Neural cell (in vitro differentiated cells): ENCODE results near the gene CD1C. TPM values are rescaled to one million over a fixed set of nuclear protein-coding genes. Genes with fewer than 3 reads are reported as not detected.

Source experiments
- H2AFZ ChIP-seq: fragments of 200-600, 300-800 bp; sonication (generic), shearing (Covaris generic); 2 replicates; pipeline ENCODE4 v1.6.0; 2014; ENCODE audit warnings: low read depth, mild to moderate bottlenecking, antibody characterized with exemption, low read length, moderate library complexity
- H3F3A ChIP-seq: fragments of 200-600 bp; shearing (Covaris generic); 2 replicates; pipeline ENCODE4 v1.6.1; 2016; ENCODE audit warnings: mild to moderate bottlenecking, moderate library complexity, mixed read lengths, antibody characterized with exemption, low read length; ENCODE audit not compliant: insufficient read depth, poor library complexity, severe bottlenecking
- H3K27ac ChIP-seq: fragments of 200-600, 300-800 bp; sonication (generic), shearing (Covaris generic); 2 replicates; pipeline ENCODE4 v1.5.1; 2014; ENCODE audit warnings: mild to moderate bottlenecking, low read length, moderate library complexity
- H3K27me3 ChIP-seq: fragments of 300-800, 200-600 bp; sonication (generic), shearing (Covaris generic); 2 replicates; pipeline ENCODE4 v1.6.0; 2014; ENCODE audit warnings: mild to moderate bottlenecking, low read depth, low read length, moderate library complexity; ENCODE audit not compliant: insufficient read depth
- H3K36me3 ChIP-seq: fragments of 300-800, 200-600 bp; sonication (generic), shearing (Covaris generic); 2 replicates; pipeline ENCODE4 v1.5.1; 2014; ENCODE audit warnings: mild to moderate bottlenecking, antibody characterized with exemption, low read length, moderate library complexity; ENCODE audit not compliant: insufficient read depth
- H3K4me2 ChIP-seq: fragments of 300-800, 200-600 bp; sonication (generic), shearing (Covaris generic); 2 replicates; pipeline ENCODE4 v1.6.0; 2014; ENCODE audit warnings: mild to moderate bottlenecking, low read length
- H3K4me3 ChIP-seq: fragments of 300-800, 200-600 bp; sonication (generic), shearing (Covaris generic); 2 replicates; pipeline ENCODE4 v1.5.1; 2014; ENCODE audit warnings: mild to moderate bottlenecking, low read length, moderate library complexity
- H3K79me2 ChIP-seq: fragments of 200-600 bp; shearing (Covaris generic); replicated peaks from 2 replicates; pipeline ENCODE4 v1.6.0; 2014; ENCODE audit warnings: mild to moderate bottlenecking, low read length, moderate library complexity; ENCODE audit not compliant: insufficient read depth
- H3K9ac ChIP-seq: fragments of 300-800, 200-600 bp; sonication (generic), shearing (Covaris generic); 2 replicates; pipeline ENCODE4 v1.6.1; 2016; ENCODE audit warnings: mild to moderate bottlenecking, low read length, mixed read lengths
- H3K9me2 ChIP-seq: fragments of 200-600 bp; shearing (Covaris generic); 2 replicates; pipeline ENCODE4 v1.6.1; 2016; ENCODE audit warnings: mild to moderate bottlenecking, low read length, mixed read lengths; ENCODE audit not compliant: insufficient read depth
- H3K9me3 ChIP-seq: fragments of 200-600, 300-800 bp; sonication (generic), shearing (Covaris generic); 2 replicates; pipeline ENCODE4 v1.6.1; 2016; ENCODE audit warnings: mild to moderate bottlenecking, mixed run types, low read length, moderate library complexity, mixed read lengths
- H4K20me1 ChIP-seq: fragments of 200-600 bp; shearing (Covaris generic); 2 replicates; pipeline ENCODE4 v1.6.1; 2016; ENCODE audit warnings: mild to moderate bottlenecking, mixed run types; ENCODE audit not compliant: insufficient read depth
- EP300 ChIP-seq: fragments of 450-650 bp; conservative IDR thresholded peaks from 2 replicates; pipeline ENCODE4 v1.6.1; 2014; ENCODE audit warnings: antibody characterized with exemption, mild to moderate bottlenecking, moderate library complexity; ENCODE audit not compliant: poor library complexity, severe bottlenecking
- EZH2 ChIP-seq: fragments of 200-600, 300-800 bp; shearing (Covaris generic), sonication (generic); IDR thresholded peaks from 2 replicates; pipeline ENCODE4 v1.6.1; 2014; ENCODE audit warnings: antibody characterized with exemption, low read length, borderline replicate concordance, mild to moderate bottlenecking; ENCODE audit not compliant: insufficient read depth, poor library complexity, severe bottlenecking
- MXI1 ChIP-seq: fragments of 450-650 bp; conservative IDR thresholded peaks from 2 replicates; pipeline ENCODE4 v1.6.1; 2014; ENCODE audit warnings: antibody characterized with exemption, mild to moderate bottlenecking; ENCODE audit not compliant: poor library complexity, severe bottlenecking
- POLR2AphosphoS5 ChIP-seq: IDR thresholded peaks from 2 replicates; pipeline ENCODE4 v1.6.1; 2012
- RAD21 ChIP-seq: fragments of 450-650 bp; conservative IDR thresholded peaks from 2 replicates; pipeline ENCODE4 v1.6.1; 2014; ENCODE audit warnings: antibody characterized with exemption, mild to moderate bottlenecking, moderate library complexity
- SMC3 ChIP-seq: fragments of 450-650 bp; conservative IDR thresholded peaks from 2 replicates; pipeline ENCODE4 v1.6.1; 2014; ENCODE audit warnings: antibody characterized with exemption, mild to moderate bottlenecking, moderate library complexity; ENCODE audit not compliant: poor library complexity
- TAF1 ChIP-seq: IDR thresholded peaks from 2 replicates; pipeline ENCODE4 v1.6.1; 2012; ENCODE audit warnings: low read depth
- polyA plus RNA-seq: library from polyadenylated mRNA; depleted of rRNA; stranded (reverse); fragments of >200 nt; gene quantifications from 2 replicates; pipeline ENCODE4 v1.2.3, GENCODE V29; 2014
- TF ChIP-seq, protein P1 (sequence below): IDR thresholded peaks from 2 replicates; pipeline ENCODE4 v1.6.1; 2012; ENCODE audit warnings: borderline replicate concordance
- TF ChIP-seq, protein P2 (sequence below): fragments of 450-650 bp; IDR thresholded peaks from 2 replicates; pipeline ENCODE4 v1.5.1; 2014; ENCODE audit warnings: antibody characterized with exemption, mild to moderate bottlenecking, moderate library complexity; ENCODE audit not compliant: poor library complexity, severe bottlenecking

Gene CD1C
- polyA plus RNA-seq, 1 donor from 2014 or later: not detected

DNA sequence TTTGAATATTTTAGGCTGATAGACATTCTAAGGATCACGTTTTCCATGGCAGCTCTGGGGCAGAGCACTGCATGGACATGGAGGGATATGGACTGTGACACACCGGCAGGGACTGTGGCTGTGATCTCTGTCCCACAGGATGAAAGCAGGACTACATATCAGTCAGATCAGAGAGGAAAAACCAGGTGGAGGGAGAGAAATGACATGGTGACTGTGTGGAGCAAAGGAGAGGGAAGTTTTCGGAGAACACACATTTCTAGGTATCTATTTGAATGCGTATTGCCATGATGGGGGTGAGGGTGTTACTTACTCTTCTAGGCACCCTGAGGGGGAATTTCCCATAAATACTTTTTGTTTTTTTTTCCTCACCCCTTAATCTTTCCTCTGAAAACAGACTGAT, 3.2 kb upstream of the CD1C start:
- TF ChIP-seq, protein P1, sequence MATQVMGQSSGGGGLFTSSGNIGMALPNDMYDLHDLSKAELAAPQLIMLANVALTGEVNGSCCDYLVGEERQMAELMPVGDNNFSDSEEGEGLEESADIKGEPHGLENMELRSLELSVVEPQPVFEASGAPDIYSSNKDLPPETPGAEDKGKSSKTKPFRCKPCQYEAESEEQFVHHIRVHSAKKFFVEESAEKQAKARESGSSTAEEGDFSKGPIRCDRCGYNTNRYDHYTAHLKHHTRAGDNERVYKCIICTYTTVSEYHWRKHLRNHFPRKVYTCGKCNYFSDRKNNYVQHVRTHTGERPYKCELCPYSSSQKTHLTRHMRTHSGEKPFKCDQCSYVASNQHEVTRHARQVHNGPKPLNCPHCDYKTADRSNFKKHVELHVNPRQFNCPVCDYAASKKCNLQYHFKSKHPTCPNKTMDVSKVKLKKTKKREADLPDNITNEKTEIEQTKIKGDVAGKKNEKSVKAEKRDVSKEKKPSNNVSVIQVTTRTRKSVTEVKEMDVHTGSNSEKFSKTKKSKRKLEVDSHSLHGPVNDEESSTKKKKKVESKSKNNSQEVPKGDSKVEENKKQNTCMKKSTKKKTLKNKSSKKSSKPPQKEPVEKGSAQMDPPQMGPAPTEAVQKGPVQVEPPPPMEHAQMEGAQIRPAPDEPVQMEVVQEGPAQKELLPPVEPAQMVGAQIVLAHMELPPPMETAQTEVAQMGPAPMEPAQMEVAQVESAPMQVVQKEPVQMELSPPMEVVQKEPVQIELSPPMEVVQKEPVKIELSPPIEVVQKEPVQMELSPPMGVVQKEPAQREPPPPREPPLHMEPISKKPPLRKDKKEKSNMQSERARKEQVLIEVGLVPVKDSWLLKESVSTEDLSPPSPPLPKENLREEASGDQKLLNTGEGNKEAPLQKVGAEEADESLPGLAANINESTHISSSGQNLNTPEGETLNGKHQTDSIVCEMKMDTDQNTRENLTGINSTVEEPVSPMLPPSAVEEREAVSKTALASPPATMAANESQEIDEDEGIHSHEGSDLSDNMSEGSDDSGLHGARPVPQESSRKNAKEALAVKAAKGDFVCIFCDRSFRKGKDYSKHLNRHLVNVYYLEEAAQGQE: no peak
- no peak for TF ChIP-seq TAF1
- TF ChIP-seq EZH2: no peak
- TF ChIP-seq, protein P2, sequence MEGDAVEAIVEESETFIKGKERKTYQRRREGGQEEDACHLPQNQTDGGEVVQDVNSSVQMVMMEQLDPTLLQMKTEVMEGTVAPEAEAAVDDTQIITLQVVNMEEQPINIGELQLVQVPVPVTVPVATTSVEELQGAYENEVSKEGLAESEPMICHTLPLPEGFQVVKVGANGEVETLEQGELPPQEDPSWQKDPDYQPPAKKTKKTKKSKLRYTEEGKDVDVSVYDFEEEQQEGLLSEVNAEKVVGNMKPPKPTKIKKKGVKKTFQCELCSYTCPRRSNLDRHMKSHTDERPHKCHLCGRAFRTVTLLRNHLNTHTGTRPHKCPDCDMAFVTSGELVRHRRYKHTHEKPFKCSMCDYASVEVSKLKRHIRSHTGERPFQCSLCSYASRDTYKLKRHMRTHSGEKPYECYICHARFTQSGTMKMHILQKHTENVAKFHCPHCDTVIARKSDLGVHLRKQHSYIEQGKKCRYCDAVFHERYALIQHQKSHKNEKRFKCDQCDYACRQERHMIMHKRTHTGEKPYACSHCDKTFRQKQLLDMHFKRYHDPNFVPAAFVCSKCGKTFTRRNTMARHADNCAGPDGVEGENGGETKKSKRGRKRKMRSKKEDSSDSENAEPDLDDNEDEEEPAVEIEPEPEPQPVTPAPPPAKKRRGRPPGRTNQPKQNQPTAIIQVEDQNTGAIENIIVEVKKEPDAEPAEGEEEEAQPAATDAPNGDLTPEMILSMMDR: no peak
- TF ChIP-seq POLR2AphosphoS5: no peak
- TF ChIP-seq MXI1: no peak
- TF ChIP-seq SMC3: no peak
- no peak for TF ChIP-seq RAD21
- TF ChIP-seq EP300: no peak
- no peak overlapping the region for H3K4me3 ChIP-seq
- H3K27ac ChIP-seq: no peak overlapping the region
- no peaks in the 10 kb centered on the region for H3K36me3 ChIP-seq
- H3F3A ChIP-seq: no peaks in the 10 kb centered on the region
- H3K9me3 ChIP-seq: no peaks in the 10 kb centered on the region
- no peak overlapping the region for H3K9ac ChIP-seq
- H3K79me2 ChIP-seq: no peaks in the 10 kb centered on the region
- no peaks in the 10 kb centered on the region for H4K20me1 ChIP-seq
- no peaks in the 10 kb centered on the region for H3K27me3 ChIP-seq
- no peaks in the 10 kb centered on the region for H3K9me2 ChIP-seq
- no peak overlapping the region for H2AFZ ChIP-seq
- H3K4me2 ChIP-seq: no peak overlapping the region

DNA sequence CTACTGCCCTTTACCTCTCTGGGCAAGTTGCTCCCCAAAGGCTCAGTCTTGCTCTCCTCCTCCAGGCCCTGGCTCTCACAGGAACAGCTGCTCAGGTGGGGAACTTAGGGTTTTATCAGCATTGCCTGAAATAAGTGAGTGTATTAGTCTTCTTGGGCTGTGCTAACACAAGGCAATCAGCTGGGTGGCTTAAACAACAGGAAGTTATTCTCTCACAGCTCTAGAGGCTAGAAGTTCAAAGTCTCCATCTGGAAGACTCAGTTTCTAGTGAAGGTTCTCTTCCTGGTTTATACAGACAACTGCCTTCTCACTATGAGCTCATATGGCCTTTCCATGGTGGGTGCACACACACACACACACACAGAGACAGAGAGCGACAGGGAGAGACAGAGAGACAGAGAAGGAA, 2.8 kb upstream of the CD1C start:
- Histone ChIP-seq H3K9me2 (no peaks in the 10 kb centered on the region), H3K9ac (no peak overlapping the region), H2AFZ (no peak overlapping the region), H3K4me3 (no peak overlapping the region), H4K20me1 (no peaks in the 10 kb centered on the region), H3K79me2 (no peaks in the 10 kb centered on the region), H3K27ac (no peak overlapping the region), H3F3A (no peaks in the 10 kb centered on the region), H3K4me2 (no peak overlapping the region), H3K27me3 (no peaks in the 10 kb centered on the region), H3K36me3 (no peaks in the 10 kb centered on the region), H3K9me3 (no peaks in the 10 kb centered on the region)
- TF ChIP-seq EZH2 (no peak), SMC3 (no peak), TAF1 (no peak), POLR2AphosphoS5 (no peak), MXI1 (no peak), EP300 (no peak), RAD21 (no peak)
- TF ChIP-seq, protein P2: no peak
- TF ChIP-seq, protein P1: no peak
